Spleen (tissue), 11 donors: ENCODE data around the gene HMGN1. TPM values are rescaled to one million over a fixed set of nuclear protein-coding genes. Genes with fewer than 3 reads are reported as not detected.

ENCODE experiments used
- DNase-seq: peaks from one replicate; pipeline ENCODE4 v3.0.0-alpha.2; 2020
- H3K27ac ChIP-seq, 8 donors: fragments of 200-600 bp; sonication (generic) in 7 of 8; 1 replicate in 4 of 8; 2 replicates in 4 of 8; pipeline versions ENCODE4 v1.5.0 to v1.8.0; 2016 to 2021; ENCODE audit warnings: inconsistent platforms in 4 of 8, mild to moderate bottlenecking in 4 of 8, moderate library complexity in 1 of 8
- H3K27me3 ChIP-seq, 7 donors: fragments of 200-600 bp; sonication (generic) in 6 of 7; replicated peaks in 1 of 7; 1 replicate in 4 of 7; 2 replicates in 3 of 7; pipeline versions ENCODE4 v1.5.0 to v1.8.0; 2016 to 2021; ENCODE audit warnings: inconsistent platforms in 3 of 7, mild to moderate bottlenecking in 1 of 7
- H3K36me3 ChIP-seq, 6 donors: fragments of 200-600 bp; sonication (generic) in 5 of 6; 1 replicate in 4 of 6; 2 replicates in 2 of 6; pipeline versions ENCODE4 v1.5.0 to v1.8.0; 2016 to 2021; ENCODE audit warnings: inconsistent platforms in 2 of 6
- H3K4me1 ChIP-seq, 6 donors: fragments of 200-600 bp; sonication (generic) in 5 of 6; 1 replicate in 3 of 6; 2 replicates in 3 of 6; pipeline versions ENCODE4 v1.5.0 to v1.8.0; 2016 to 2021; ENCODE audit warnings: inconsistent platforms in 3 of 6
- H3K4me3 ChIP-seq, 8 donors: fragments of 200-600 bp; sonication (generic) in 7 of 8; 1 replicate in 4 of 8; 2 replicates in 4 of 8; pipeline versions ENCODE4 v1.5.0 to v1.8.0; 2016 to 2021; ENCODE audit warnings: inconsistent platforms in 4 of 8, mild to moderate bottlenecking in 4 of 8, moderate library complexity in 2 of 8
- H3K9me3 ChIP-seq, 8 donors: fragments of 200-600 bp; sonication (generic) in 7 of 8; 1 replicate in 4 of 8; 2 replicates in 4 of 8; pipeline versions ENCODE4 v1.5.0 to v1.8.0; 2016 to 2021; ENCODE audit warnings: inconsistent platforms in 4 of 8
- CTCF ChIP-seq, 11 experiments: fragments of 200-600 bp in 7 of 11; fragments of 450-650 bp in 4 of 11; sonication (generic) in 4 of 11; IDR thresholded peaks in 8 of 11; conservative IDR thresholded peaks in 3 of 11; 1 replicate in 7 of 11; 2 replicates in 4 of 11; pipeline versions ENCODE4 v1.4.0 to v1.8.0; 2016 to 2021; ENCODE audit warnings: antibody characterized with exemption in 11 of 11, inconsistent platforms in 4 of 11, mild to moderate bottlenecking in 1 of 11
- POLR2A ChIP-seq, 3 donors: fragments of 450-650 bp; IDR thresholded peaks; one replicate each; pipeline ENCODE4 v1.5.1; 2017; ENCODE audit warnings: antibody characterized with exemption in 3 of 3, mild to moderate bottlenecking in 1 of 3
- POLR2AphosphoS5 ChIP-seq, 3 donors: sonication (generic); formaldehyde crosslinking; IDR thresholded peaks; one replicate each; pipeline ENCODE4 v1.5.1; 2017; ENCODE audit warnings: antibody characterized with exemption in 3 of 3
- WGBS, 5 donors: extraction: QIAGEN DNeasy Blood & Tissue Kit in 3 of 5; methylation state at CpG; one replicate each; pipeline versions ENCODE4 v1.1.5 to v1.1.7; 2013 to 2018; 5-methylcytosine and 5-hydroxymethylcytosine counted together
- intact Hi-C: fragments of 100-400 bp; cut with DNase I; formaldehyde crosslinking; loops from one replicate; pipeline ENCODE4 v1.15.0; 2023; ENCODE audit warnings: low total_unique reads
- polyA plus RNA-seq, 3 donors: library from polyadenylated mRNA; stranded (reverse); fragments of 200-250 nt; gene quantifications; one replicate each; pipeline ENCODE4 v1.2.1, GENCODE V29; 2013
- total RNA-seq, 7 donors: library from RNA; depleted of rRNA in 3 of 7; stranded (reverse); fragments of >200 nt in 3 of 7; fragmentation: NEBNext Ultra II Directional in 4 of 7; extraction: Animal tissue kit (Norgen Biotek cat#: 25700) in 4 of 7; gene quantifications; one replicate each; pipeline versions ENCODE4 v1.1.0 to v1.2.1, GENCODE V29; 2016 to 2021
- donor health status: healthy with polysubstance abuse.
- donor health status: DM: no; HTN: no; CAD: no; lungs with moderate emphysema.
- donor health status: DM: no; HTN: no; CAD: no.
- donor health status: Bipolar disorder and iron deficiency.
- donor health status: healthy.
- donor health status: DM: no; HTN: no; CAD: no.
- donor health status: DM: yes; HTN: yes; CAD: no.

The HMGN1 gene
- total and polyA plus RNA-seq, 10 donors = 101 to 276 (median 172) TPM

DNA sequence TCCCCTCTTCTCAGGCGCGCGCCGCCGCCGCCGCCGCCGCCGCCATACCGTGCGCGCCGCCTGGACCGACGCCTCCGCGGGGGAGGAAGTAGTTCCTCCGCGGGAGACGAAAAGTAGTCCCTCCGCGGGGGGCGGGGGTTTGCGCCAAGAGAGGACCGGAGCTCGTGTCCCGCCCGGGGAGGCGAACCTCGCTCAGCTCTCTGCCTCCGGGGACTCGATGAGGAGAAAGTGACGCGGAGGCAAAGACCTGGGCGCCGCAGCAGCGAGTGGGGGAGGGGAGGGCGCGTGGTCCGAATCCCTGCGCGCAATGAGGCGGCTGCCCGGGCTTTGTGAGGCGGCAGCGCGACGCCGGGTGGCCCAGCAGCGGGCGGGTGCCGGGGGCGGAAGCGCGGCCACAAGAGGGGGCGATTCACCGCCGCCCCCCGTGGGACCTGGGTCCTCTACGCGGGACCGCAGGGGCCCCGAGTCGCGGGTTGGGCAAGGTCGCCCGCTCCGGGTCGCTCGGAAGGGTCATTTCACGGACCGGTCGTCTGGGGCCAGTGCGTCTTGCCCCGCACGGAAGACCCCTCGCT is 35.2 kb downstream of the HMGN1 start, which contains the start of gene BRWD1:
Gene BRWD1 (minus strand): TSS at position 62 of the 572 bp plus-strand sequence. CDS start 141 bp downstream, outside the sequence.
- Histone ChIP-seq H3K36me3 (peaks cover 0 to 31% (median 9%) of the 10 kb centered on the region in 6 donors), H3K9me3 (no peaks in the 10 kb centered on the region), H3K4me3 (peak within 1 kb of the TSS; percentile 83 to 97 (median 90)), H3K27ac (peak within 1 kb of the TSS; percentile 73 to 98 (median 96)), H3K4me1 (peaks cover 16 to 71% (median 33%) of the 10 kb centered on the region in 6 donors), H3K27me3 (no peaks in the 10 kb centered on the region)
- DNase-seq = peak; percentile 95
- TF ChIP-seq CTCF (IDR thresholded peaks at IDR 0.05 in 8 of 11, conservative IDR thresholded peaks at IDR 0.05 in 3 of 11) (peak in 10 of 11 experiments; percentile 15 to 75 (median 43)), POLR2A (IDR thresholded peaks at IDR 0.05) (peak in 2 of 3 donors; percentile 39 to 47), POLR2AphosphoS5 (IDR thresholded peaks at IDR 0.05) (peak; percentile 87 to 91 (median 90))
- 0 to 1% (median 1%) methylated on average over 18 to 78 of the region's 78 CpGs for WGBS, 5 donors
- intact Hi-C loops = loop anchor here (10.0 kb wide), 1 partner anchor 71 kb away; a partner anchor contains a TSS

DNA sequence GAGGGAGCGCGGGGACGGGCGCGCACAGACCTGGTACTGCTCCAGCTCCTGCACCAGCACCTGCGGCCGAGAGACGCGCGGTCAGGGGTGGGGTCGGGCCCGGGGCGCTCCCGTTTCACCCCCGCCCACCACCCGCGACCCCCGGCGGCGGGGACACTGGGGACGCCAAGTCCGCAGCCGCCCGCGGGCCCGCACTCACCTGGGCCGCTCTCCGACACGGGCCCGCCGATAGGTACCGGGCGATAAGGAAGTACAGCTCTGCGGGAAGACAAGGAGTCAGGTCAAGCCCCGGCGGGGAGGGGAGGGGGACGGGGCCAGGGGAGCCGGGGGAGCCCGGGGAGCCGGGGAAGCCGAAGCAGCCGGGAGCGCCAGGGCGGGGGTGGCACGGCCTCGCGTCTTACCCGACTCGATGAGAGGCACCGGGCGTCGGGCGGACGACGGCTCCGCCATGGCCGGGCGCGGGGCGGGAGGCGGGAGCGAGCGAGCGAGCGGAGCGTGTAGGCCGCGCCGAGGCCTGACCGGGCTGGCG is 35.8 kb downstream of the HMGN1 start:
- no peak for TF ChIP-seq POLR2AphosphoS5 (IDR thresholded peaks at IDR 0.05)
- TF ChIP-seq POLR2A (IDR thresholded peaks at IDR 0.05) = peak in 1 of 3 donors; percentile 56
- Histone ChIP-seq H3K36me3 (peaks cover 0 to 33% (median 9%) of the 10 kb centered on the region in 6 donors), H3K4me3 (peak overlapping the region; percentile 82 to 97 (median 90)), H3K27ac (peak overlapping the region; percentile 73 to 98 (median 96)), H3K4me1 (peaks cover 16 to 70% (median 33%) of the 10 kb centered on the region in 6 donors), H3K9me3 (no peaks in the 10 kb centered on the region), H3K27me3 (no peaks in the 10 kb centered on the region)
- intact Hi-C loops = loop anchor here (10.0 kb wide), 1 partner anchor 72 kb away; a partner anchor contains a TSS
- DNase-seq = peak; percentile 92
- WGBS, 5 donors = 1 to 2% (median 1%) methylated on average over 31 to 71 of the region's 71 CpGs

DNA sequence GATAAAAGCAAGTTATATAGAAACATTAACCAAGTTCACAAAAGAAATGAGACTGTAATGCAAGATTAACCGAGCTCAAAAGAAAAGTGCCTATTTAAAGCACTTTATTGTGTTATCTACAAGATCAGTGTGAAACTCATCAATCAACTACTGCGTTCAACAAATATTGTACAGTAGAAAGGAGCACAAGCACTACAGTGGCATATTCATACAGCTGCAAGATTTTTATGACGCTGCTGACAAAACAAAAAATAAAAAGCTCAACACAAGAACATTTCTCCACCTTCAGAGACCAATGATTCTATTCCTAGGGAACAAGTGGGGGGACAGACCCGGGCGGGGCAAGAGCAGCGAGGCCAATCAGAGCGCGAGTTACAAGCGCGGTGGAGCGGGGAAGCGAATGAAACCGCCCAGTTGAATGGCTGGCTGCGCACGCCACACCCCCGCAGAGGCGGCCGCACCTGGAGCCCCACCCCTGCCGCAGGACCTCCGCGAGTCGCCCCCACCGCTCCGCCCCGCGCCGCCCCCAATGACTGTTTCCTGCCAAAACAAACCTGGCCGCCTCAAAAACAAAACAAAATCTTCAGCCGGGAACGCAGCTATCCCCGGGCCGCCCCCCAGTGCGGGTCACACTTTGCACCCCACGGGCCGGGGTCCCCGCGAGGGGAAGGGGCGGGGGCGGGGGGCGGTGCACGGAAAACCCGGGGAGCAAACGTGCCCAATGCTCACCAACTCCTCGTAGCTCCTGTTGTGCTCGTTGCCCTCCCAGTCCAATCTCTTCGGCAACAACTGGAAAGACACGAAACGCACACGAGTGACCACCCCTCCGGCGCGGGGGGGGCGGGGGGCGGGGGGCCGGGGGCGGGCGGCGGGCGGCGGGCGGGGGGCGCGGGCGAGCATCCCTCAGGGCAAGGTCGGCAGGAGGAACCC is 36.5 kb downstream of the HMGN1 start:
- intact Hi-C loops = loop anchor here (10.0 kb wide), 1 partner anchor 72 kb away; a partner anchor contains a TSS
- Histone ChIP-seq H3K36me3 (peaks cover 0 to 40% (median 9%) of the 10 kb centered on the region in 6 donors), H3K4me3 (peak overlapping the region; percentile 83 to 97 (median 90)), H3K27ac (peak overlapping the region; percentile 73 to 98 (median 96)), H3K4me1 (peaks cover 16 to 70% (median 36%) of the 10 kb centered on the region in 6 donors), H3K27me3 (no peaks in the 10 kb centered on the region), H3K9me3 (no peaks in the 10 kb centered on the region)
- TF ChIP-seq POLR2A (IDR thresholded peaks at IDR 0.05) (no peak), CTCF (IDR thresholded peaks at IDR 0.05 in 8 of 11, conservative IDR thresholded peaks at IDR 0.05 in 3 of 11) (peak in 1 of 11 experiments; percentile 37), POLR2AphosphoS5 (IDR thresholded peaks at IDR 0.05) (peak; percentile 47 to 81 (median 69))
- 1 to 3% (median 1%) methylated on average over 33 to 64 of the region's 65 CpGs for WGBS, 5 donors
- DNase-seq = peak; percentile 97

DNA sequence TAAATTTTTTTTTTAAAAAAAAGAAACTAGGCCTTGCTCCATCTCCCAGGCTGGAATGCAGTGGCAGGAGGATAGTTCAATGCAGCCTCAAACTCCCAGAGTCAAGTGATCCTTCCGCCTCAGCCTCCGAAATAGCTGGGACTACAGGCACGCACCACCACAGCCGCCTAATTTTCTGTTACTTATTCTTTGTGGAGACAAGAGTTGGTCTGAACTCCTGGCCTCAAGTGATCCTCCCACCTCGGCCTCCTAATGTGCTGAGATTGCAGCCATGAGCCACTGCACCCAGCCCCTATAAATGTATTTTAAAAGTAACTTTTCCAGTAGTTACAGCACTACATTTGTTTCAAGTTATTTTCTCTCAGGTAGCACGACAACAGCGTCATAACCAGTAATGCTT is 37.7 kb downstream of the HMGN1 start:
- 91 to 96% (median 94%) methylated on average over 7 of the region's 7 CpGs for whole genome bisulfite sequencing, 5 donors
- H3K27me3 ChIP-seq = no peaks in the 10 kb centered on the region
- peaks cover 16 to 75% (median 36%) of the 10 kb centered on the region in 6 donors for H3K4me1 ChIP-seq
- no peak overlapping the region for H3K4me3 ChIP-seq
- intact Hi-C loops = loop anchor here (10.0 kb wide), 1 partner anchor 74 kb away; a partner anchor contains a TSS
- no peak for TF ChIP-seq POLR2AphosphoS5 (IDR thresholded peaks at IDR 0.05)
- TF ChIP-seq CTCF (IDR thresholded peaks at IDR 0.05 in 8 of 11, conservative IDR thresholded peaks at IDR 0.05 in 3 of 11) = no peak
- TF ChIP-seq POLR2A (IDR thresholded peaks at IDR 0.05) = no peak
- DNase-seq = no peak
- H3K27ac ChIP-seq = no peak overlapping the region
- H3K9me3 ChIP-seq = no peaks in the 10 kb centered on the region
- peaks cover 0 to 48% (median 9%) of the 10 kb centered on the region in 6 donors for H3K36me3 ChIP-seq
